ENCODE data around the gene IL6. TPM values are rescaled to one million over a fixed set of nuclear protein-coding genes. Genes with fewer than 3 reads are reported as not detected.
A peak's percentile ranks its signal among the peaks of the same experiment; 100 is the strongest.

The IL6 gene
- total and polyA plus RNA-seq, 9 of the 15 experiments (the other 6 are each of a cell fraction or from before 2014, with no cell fraction given) = 0.76 to 2.9 (median 1.5) TPM

GRCh38 chr7:22718911-22719420, 8.0 kb upstream of the IL6 start:
- Histone ChIP-seq H3K9me1 (ENCODE audit: control insufficient read depth, insufficient read depth, low read length) (no peaks in the 10 kb centered on the region), H3K79me2 (ENCODE audit: control insufficient read depth, insufficient read depth, low read length) (no peaks in the 10 kb centered on the region), H3K9ac (ENCODE audit: insufficient read depth in 1 of 2, low read depth in 2 of 2, low read length in 2 of 2) (peak overlapping the region in 1 of 2 experiments; percentile 22; a peak in 1 of 4 replicates), H3K27me3 (ENCODE audit: control insufficient read depth in 2 of 2, insufficient read depth in 2 of 2, low read length in 2 of 2) (no peaks in the 10 kb centered on the region), H2AFZ (ENCODE audit: low read depth, low read length) (peak overlapping the region; percentile 92; the same call in 1 of the 2 replicates), H4K20me1 (replicated peaks; ENCODE audit: control insufficient read depth, insufficient read depth, low read length) (no peaks in the 10 kb centered on the region), H3K36me3 (ENCODE audit: control insufficient read depth, insufficient read depth, low read length) (no peaks in the 10 kb centered on the region), H3K4me2 (ENCODE audit: insufficient read depth, low read length) (no peak overlapping the region), H3K27ac (ENCODE audit: extremely low read depth, low read depth, low read length) (no peak overlapping the region), H3K4me3 (no peak overlapping the region), H3K4me1 (replicated peaks in 1 of 2; ENCODE audit: control insufficient read depth in 2 of 2, insufficient read depth in 2 of 2, low read length in 2 of 2) (peaks cover 3 to 42% of the 10 kb centered on the region in 2 experiments; a peak in 4 of 5 replicates), H3K9me3 (replicated peaks; ENCODE audit: control insufficient read depth, insufficient read depth, low read depth, low read length) (no peaks in the 10 kb centered on the region)
- POLR2A ChIA-PET = interaction anchor here (0.6 to 2.3 kb wide), 7 partner anchors 8 to 131 kb away, joined by 3 to 8 read pairs (median 6); partner anchors contain the start of gene IL6
- peak in 1 of 4 experiments; percentile 4 for DNase-seq (ENCODE audit: extremely low read depth in 1 of 4, low spot score in 3 of 4)
- TF ChIP-seq TEAD1 (CRISPR knock-in tag; IDR thresholded peaks at IDR 0.05) (no peak), ZNF311 (CRISPR knock-in tag; IDR thresholded peaks at IDR 0.05) (0 out of 2 replicates have a peak, but pooled peaks have one; percentile 33)
- CTCF ChIA-PET (ENCODE audit: low intra/inter-chr PET ratio) = no interaction called here
- WGBS (ENCODE audit: insufficient coverage, low coverage, missing lambda C conversion rate) = 45% methylated on average over 1 of the region's 1 CpG
- in situ Hi-C loops (cut with MboI) = no loop called here
- no peak for ATAC-seq
- intact Hi-C loops (cut with micrococcal nuclease) = no loop called here
- BruUV-seq (replicated peaks) = no TSS peak
- FAIRE-seq = no peak

- no peak overlapping the region for H3K9ac ChIP-seq (ENCODE audit: insufficient read depth in 1 of 2, low read depth in 2 of 2, low read length in 2 of 2)
- BruUV-seq (replicated peaks) = no TSS peak
- no peak for FAIRE-seq
- TF ChIP-seq THAP12 (CRISPR knock-in tag; IDR thresholded peaks at IDR 0.05) (no peak), PRDM10 (IDR thresholded peaks at IDR 0.05; ENCODE audit: partially characterized antibody) (peak; percentile 46)
- H3K27me3 ChIP-seq (ENCODE audit: control insufficient read depth in 2 of 2, insufficient read depth in 2 of 2, low read length in 2 of 2) = no peaks in the 10 kb centered on the region
- ChIA-PET POLR2A (no interaction called here), CTCF (ENCODE audit: low intra/inter-chr PET ratio) (no interaction called here)
- no peaks in the 10 kb centered on the region for H3K79me2 ChIP-seq (ENCODE audit: control insufficient read depth, insufficient read depth, low read length)
- peak in 1 of 4 experiments; percentile 3 for DNase-seq (ENCODE audit: extremely low read depth in 1 of 4, low spot score in 3 of 4)
- 58% methylated on average over 3 of the region's 3 CpGs for WGBS (ENCODE audit: insufficient coverage, low coverage, missing lambda C conversion rate)
- H4K20me1 ChIP-seq (replicated peaks; ENCODE audit: control insufficient read depth, insufficient read depth, low read length) = no peaks in the 10 kb centered on the region
- intact Hi-C loops (cut with micrococcal nuclease) = no loop called here
- no peak overlapping the region for H3K4me2 ChIP-seq (ENCODE audit: insufficient read depth, low read length)
- no peak overlapping the region for H3K4me3 ChIP-seq
- H2AFZ ChIP-seq (ENCODE audit: low read depth, low read length) = peak overlapping the region; percentile 54
- no peak for ATAC-seq
- in situ Hi-C loops (cut with MboI) = loop anchor here (5.0 kb wide), 1 partner anchor 159 kb away; no protein-coding TSS in a partner anchor
- peaks cover 10 to 55% of the 10 kb centered on the region in 2 experiments; a peak in 4 of 5 replicates for H3K4me1 ChIP-seq (replicated peaks in 1 of 2; ENCODE audit: control insufficient read depth in 2 of 2, insufficient read depth in 2 of 2, low read length in 2 of 2)
- H3K9me1 ChIP-seq (ENCODE audit: control insufficient read depth, insufficient read depth, low read length) = no peaks in the 10 kb centered on the region
- H3K36me3 ChIP-seq (ENCODE audit: control insufficient read depth, insufficient read depth, low read length) = no peaks in the 10 kb centered on the region
- no peaks in the 10 kb centered on the region for H3K9me3 ChIP-seq (replicated peaks; ENCODE audit: control insufficient read depth, insufficient read depth, low read depth, low read length)
- no peak overlapping the region for H3K27ac ChIP-seq (ENCODE audit: extremely low read depth, low read depth, low read length)
These were observed 5.9 kb upstream of the IL6 start for GRCh38 chr7:22720791-22721786.
